Measurements from ENCODE around the gene NMT1.

NMT1 gene

DNA sequence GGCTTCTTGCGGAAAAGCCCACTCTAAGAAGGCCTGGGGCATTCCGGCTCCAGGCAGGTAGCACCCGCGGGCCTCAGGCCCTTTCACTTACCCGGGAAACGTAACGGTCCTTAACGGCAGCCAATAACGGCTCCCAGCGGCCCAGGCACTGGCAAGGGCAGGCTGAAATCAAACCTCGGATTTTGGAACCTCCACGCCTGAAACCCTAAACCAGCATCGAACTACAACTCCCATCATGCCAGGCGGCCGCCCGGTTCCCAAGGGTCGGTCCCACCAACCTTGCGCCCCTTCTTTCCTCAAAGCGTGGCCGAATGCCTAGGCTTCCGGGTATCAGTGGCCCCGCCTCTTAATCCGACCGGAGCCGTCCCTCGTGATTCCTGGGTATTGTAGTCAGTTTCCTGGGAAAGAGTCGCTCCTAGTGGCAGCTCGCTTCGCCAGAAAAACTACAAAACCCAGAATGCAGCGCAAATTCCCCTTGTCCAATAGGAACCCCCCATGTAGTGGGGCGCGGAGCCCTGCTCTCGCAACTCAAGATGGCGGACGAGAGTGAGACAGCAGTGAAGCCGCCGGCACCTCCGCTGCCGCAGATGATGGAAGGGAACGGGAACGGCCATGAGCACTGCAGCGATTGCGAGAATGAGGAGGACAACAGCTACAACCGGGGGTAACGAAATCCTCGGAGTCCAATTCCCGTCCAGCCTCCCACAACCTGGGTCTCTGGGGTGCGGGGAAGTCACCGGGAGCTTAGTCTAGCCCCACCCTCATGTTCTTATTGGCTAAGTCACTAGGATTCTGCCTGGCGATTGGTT is at the start of gene NMT1:
Gene NMT1, plus strand, starts transcription at position 521 of the 809 bp plus-strand sequence. Its CDS starts 13 bp downstream, at position 534.
- DNase-seq: peak; percentile 97

DNA sequence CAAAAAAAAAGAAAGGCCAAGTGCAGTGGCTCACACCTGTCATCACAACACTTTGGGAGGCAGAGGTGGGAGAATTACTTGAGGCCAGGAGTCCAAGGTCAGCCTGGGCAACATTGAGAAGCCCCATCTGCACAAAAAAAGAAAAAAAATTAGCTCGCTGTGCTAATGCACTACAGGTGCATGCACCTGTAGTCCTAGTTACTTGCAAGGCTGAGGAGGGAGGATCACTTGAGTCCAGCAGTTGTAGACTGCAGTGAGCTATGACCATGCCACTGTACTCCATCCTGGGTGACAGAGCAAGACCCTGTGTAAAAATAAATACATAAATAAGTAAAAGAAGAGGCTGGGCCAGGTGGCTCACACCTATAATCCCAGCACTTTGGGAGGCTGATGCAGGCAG is 49.4 kb upstream of the NMT1 start:
- no peak for DNase-seq

DNA sequence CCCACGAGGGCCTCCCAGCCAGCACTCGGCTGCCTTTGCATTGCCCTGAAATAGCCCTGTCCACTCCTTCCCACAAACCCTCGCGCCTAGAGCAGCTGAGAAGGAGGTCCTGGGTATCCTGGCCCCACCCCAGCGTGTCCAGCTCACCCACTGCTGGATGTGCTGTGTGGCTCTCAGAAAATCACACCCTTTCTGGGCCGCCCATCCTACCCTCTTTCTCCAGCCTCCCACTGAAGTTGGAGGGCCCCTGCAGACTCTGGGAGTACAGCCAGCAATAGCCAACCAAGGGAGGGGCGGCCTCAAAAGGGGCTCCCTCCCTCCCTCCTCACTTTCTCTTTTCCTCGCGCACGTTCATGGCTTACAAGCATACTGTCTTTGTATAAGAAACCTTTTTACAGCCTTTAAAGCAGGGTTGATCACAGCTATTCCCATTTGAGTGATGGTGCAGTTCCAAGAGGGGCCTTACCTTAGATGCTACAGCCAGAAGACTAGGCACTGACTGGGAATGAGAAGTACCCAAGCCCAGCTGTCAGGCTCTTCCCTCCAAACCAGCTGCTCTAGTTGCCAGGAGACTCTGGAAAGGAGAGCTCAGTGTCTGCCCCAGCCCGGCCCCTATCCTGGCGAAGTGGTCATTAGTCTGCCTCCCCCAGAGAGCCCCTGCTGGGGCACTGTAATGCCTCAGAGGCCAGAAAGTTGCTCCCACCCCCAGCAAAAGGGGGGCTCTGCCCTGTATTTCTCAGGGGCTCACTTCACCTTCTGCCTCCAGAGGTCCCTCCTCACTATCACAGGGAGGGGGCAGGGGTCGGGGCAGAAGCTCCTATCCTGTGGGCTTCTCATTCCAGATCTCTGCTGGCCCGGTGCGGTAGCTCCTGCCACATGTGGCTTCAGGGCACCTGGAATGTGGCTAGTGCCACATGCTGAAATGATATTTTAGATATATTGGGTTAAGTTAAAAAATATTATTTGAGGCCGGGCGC is 47.8 kb upstream of the NMT1 start:
- DNase-seq: no peak

DNA sequence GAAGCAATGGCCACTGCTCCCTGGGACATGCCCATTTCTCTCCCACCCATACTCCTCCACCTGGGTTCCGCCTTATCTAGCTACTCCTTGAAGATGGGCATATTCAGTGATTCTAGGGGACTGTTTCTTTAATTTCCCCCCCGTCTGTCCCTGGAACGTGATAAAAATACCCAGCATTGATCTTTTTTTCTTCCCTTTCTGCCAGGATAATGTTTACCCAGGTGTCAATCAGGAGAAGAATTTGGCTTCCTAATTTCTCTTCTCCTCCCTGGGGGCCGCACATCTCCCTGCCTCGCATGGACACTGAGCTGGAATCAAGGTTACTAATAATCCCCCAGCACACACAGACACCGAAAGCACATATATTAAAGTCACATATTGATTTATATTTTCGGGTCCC is 44.9 kb upstream of the NMT1 start:
- no peak for DNase-seq

DNA sequence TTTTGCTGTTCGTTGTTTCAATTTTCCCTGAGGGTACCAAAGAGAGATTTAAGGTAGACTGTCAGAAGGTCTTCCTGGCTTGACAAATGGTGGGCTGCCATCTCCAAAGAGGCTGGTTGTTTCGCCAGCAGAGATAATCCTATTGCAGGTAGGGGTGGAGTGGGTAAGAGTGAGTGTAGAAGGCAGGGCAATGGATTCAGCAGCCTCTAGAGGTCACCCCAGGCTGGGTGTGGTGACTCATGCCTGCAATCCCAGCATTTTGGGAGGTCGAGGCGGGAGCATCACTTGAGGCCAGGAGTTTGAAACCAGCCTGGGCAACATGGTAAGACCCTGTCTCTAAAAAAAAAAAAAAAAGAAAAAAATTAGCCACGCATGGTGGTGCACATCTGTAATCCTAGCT is 44.3 kb upstream of the NMT1 start:
- no peak for DNase-seq

DNA sequence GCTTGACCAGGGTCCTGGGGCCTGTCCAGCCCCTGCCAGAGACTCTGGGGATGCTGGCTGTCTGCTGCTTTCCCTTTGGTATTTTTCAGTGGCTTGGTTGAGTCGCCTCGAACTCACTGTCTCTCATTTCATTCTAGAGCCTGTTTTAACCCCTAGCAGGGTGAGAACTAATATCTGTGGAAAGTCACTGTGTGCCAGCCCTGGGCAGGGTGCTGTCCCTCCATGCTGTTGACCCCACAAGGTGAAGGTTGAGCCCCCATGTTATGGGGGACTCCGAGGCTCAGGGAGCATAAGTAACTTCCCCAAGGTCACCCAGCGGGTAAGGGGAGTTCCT is 42.6 kb upstream of the NMT1 start:
- no peak for DNase-seq

DNA sequence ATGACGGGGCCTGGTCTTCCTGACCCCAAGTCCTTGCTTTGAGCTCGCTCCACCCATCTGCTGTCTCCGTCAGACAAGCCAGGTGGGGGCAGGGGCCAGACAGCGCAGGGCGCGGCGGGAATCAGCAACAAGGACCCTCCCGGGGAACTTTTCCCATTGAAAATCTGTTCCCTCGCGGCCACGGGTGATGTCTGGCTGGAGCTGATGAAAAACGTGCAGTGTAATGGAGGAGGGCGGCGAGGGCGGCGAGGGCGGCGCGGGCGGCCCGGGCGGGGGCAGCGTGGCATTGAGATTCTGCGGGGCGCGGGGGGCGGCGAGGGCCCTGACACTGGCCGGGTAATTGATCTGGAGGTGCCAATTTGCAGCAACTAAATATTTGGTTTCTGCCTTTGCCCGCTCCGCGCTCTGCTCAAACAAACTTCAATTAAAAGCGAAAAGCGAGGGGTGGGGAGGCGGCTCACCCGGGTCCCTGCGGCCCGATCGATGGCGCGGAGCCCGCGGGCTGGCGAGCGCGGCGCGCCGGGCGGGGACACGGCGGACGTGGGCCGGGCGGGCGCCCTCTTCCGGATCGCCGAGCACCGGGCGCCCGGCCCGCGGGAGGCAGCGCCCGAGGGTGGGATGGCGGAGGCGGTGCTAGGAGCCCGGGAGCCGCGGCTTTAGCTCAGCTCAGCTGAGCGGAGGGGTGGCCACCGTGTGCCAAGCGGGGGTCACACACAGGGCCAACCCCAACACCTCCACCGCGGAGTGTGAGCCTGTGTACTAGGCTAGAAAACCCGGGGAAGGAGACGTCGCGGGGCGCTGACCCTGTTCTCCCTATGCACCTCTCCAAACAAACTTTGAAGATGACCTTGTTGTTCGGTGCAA is 42.0 kb upstream of the NMT1 start:
- DNase-seq: peak; percentile 13

DNA sequence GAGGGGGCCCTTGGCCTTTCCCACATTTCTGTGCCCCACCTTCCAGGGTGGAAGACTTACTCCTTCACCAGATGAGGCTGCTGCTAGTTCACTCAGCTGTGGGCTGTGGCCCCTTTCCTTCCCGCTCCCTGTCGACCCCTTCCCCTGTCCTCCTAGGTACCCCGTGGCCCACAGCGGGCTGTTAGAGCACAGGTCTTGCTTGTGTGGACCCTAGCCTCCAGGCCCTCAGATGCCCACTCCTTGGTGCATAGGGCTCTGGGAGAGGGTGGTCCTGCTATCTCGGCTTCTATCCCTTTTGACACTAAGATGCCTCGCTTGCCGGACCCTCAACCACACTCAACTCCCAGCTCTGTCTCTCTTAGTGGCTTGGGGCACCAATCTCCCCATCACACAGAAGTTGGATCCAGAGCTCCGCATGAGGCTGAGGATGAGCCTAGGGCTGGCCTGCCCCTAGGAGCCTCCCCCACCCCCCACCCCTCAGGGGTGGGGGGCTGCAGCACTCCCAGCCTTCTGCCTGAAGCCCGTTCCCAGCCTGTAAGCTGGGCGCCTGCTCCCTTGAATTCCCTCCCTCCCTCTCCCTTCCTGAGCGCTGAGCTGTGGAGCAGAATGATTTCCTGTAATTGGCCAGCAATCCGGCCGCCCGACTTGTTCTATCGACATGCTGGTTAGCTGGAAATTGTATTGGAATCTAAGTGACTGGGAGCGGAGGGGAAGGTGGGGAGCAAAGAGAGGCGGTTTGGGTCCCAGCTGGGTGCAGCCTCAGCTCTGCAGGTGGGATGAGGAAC is 40.6 kb upstream of the NMT1 start:
- DNase-seq: no peak

DNA sequence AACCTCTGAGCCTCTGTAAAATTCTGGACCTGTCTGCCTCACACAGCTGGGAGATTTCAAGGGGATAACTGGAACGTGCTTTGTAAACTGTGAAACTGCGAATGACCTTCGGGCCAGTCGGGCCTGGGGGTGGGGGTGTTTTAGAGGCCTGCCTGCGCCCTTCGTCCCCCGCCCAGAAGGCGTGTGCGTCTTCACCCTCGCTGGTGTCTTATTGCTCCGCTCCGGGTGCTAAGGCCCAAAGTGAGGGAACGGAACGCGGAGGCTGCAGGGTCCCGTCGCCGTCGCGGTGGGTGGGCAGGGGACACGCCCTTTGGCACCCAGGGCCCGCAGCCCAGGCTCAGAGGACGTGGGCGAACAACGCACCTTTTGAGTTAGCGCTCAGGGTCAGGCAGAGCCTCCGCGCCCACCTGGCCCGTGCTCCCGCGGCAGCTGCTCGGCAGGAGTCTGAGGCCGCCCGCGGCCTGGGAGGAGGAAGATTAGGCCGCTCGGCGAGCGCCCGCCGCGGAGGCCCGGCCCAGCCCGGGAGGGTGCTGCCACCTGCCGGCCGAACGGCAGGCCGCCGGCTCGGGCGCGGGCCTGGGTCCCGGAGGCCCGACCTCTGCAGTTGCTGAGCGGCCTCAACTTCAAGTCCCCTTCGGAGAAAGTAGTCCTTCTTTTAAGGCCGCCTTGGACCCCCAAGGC is 39.4 kb upstream of the NMT1 start:
- peak; percentile 53 for DNase-seq

DNA sequence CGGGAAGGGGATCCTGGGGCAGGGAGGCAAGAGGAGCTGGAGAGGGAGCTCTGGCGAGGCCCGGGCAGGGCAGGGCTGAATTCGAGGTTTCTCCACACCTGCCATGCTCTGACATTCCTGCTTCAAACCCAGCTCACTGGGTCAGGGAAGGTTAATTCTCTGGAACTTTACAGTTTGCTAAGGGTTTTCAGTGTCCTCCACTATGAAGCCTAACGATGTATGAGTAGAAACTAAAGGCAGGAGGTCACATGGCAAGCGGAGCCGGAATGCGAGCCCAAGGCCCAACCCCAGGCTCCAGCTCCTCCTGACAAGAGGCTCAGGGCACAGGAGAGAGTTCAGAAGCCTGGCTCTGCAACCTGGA is 38.8 kb upstream of the NMT1 start:
- DNase-seq: no peak

DNA sequence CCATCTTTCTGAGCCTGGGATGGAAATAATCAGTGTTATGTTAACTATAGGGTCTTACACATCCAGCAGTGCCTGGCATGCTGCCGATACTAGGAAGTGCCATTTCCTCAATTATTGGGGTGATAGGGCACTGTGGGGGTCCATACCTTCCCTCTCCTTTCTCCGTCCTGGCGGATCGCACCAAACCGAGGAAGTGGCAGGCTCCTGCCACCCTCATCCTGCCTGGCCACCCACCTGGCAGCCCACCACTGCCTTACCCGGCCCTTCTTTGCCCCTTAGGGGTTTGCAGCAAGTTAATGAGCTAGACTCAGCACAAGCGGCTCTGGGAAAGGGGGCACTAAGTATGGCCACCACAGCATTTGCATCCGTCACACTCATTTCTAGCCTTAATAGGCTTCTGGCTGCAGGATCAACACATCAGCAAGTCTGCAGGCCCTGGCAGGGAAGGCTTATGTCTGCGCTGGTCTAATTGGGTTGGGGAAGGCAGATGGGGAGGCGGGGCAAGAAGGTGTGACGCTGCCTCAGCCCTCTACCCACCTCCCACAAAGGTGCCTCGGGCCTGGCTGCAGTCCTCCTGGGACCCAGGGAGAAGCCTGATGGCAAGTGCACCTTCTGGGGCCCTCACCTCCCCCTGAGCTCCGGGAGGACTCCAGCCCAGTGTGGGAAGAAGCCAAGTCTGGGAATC is 38.3 kb upstream of the NMT1 start:
- no peak for DNase-seq

DNA sequence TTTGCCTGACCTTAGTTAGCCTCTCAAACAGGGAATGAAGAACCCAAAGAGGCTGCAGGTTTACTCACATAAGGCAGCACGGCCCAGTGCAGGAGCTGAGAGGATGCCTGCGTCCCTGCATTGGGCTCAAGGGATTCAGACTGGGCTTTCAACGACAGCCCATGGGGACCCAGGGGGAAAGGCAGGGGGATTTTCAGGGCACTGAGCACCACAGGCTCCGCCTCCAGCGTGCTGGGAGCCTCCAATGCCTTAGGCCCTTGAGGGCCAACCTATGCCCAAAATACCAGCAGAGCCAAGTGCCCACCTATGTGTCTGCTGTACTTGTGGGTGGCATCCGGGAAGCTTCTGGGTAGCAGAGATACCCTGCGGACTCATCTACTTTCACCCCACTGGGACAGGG is 32.0 kb upstream of the NMT1 start:
- DNase-seq: no peak

DNA sequence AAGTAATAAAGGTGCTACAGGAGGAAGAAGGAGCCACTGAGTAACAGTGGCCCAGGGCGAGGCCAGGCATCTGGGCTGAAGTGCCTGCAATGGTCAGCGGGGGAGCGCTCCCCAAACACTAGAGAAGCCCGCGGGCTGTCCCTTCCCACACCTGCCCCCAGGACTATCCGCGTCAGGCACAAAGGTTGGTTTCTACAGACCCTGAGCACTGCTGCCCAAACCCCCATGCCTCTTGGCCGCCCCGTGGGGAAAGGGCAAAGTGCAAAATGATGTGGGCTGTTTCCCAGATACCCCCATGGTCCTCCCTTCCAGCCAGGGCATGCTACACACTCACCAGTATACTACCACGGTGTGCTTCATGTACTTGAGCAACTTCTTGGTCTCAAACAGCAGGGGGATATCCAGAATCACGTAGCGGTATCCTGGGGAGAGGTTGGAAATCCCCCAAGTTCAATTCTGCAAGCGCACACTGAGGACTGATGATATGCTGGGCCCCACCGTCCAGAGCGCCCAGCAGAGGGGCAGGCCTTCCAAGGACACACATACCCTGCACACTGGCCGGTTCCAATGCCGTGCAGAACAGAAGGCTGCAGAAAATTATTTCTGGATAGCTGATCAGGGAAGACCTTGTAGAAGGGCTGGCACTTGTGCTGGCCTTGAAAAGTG is 31.2 kb upstream of the NMT1 start:
- no peak for DNase-seq

DNA sequence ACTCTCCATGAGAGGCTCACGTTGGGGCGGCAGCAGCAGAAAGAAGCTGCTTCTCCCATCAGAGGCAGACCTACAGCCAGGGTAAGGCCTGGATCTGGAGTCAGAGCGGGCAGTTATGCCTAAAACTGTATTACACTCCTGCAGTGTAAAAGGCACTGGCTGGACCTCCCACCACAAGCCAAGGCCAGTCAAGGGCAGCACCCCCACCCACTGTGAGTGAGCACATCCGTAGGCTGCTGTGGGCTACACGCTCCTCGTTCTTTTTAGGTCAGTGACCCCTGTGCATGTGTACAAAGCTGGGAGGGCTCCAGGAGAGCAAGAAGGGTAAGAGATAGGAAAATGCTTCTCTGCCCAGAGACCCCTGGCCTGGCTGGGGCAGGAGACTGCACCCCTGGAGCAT is 30.4 kb upstream of the NMT1 start:
- DNase-seq: no peak

DNA sequence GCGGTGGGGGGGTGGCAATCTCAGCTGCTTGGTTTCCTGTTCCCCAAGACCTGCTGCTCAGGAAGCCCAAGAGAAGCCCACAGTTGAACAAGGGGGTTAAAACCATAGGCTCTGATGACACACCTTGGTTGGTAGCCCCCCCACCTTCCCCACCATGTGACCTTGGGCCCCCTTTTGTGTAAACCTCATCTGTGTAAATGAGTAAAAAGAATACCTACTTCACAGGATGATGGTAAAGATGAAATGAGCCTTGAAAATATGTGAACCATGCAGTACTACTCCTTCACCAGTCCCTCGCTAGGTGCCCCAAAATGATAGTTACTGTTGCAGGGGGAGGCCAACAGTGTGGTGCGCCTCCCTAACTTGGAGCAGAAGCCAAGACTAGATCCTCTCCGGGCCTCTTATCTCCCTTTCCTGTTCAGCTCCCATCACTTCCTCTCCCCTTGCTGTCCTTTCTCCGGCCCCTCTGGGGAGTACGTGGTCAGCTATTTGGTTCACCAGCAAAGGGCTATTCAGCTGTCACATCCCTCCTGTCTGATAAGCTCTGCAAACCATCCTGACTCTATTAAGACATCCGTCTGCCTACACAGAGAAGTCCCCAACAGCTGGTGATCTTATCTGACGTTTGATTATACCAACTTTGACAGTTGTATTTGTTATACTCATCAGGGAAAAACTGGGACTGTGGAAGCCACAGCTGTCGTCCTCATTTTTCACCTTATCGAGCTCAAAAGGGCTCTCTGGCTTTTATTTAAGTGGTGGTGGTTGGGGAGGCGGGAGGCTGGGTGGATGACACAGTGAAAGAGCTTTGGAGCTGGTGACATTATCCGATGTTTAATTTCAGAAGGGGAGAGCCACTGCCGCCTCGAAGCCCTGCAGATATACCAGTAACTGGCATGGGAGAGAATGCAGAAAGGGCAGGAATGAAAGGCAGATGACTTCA is 29.6 kb upstream of the NMT1 start:
- no peak for DNase-seq

DNA sequence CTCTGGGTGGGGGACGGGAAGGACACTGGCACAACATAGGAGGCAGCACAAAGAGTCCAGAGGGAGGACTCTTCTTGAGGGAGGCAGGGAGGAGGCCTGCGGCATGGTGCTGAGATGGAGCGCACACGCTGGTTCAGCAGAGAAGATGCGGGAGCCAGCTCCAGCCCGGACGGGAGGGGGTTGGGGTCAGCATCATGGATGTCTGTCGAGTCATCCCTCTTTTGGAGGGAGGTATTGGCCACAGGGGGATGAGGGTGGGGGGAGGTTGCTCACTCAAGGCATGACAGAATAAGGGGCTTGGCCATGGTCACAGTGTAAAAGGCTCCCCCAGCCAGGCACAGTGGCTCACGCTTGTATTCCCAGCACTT is 29.0 kb upstream of the NMT1 start:
- DNase-seq: no peak

DNA sequence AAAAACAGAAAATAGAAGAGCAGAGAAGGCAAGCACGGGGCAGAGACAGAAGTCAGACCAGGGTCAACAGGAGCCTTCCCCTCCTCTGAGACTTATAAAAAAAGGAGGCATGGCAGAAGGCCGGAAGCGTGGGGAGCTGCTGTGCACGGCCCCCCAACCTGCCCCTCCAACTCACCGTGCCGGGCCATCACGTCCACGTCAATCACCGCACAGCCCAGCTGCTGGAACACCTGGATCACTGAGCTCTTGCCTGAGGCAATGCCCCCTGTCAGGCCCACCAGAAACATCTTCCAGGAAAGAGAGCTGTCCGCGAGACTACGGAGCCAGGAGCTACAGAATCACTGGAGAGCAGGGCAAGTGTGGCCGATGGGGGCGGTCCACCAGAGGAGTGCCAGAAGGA is 26.5 kb upstream of the NMT1 start:
- no peak for DNase-seq

DNA sequence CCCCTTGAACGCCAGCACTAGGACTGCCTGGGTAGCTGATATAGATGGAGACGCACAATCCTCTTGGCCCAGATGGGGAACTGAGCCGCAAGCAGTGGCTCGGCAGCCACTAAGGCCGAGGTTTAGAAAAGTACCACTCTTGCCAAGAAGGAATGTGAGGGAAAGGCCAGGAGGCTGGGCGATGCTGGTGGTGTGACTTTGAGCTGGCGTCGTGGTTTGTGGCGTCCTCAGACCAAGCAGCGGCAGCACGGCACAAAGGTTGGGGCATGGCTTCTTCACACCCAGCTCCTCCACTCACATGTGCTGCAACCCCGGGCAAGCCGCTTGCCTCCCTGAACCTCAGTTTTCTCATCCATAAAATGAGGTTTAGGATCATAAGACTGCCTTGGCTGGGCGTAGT is 25.3 kb upstream of the NMT1 start:
- no peak for DNase-seq

DNA sequence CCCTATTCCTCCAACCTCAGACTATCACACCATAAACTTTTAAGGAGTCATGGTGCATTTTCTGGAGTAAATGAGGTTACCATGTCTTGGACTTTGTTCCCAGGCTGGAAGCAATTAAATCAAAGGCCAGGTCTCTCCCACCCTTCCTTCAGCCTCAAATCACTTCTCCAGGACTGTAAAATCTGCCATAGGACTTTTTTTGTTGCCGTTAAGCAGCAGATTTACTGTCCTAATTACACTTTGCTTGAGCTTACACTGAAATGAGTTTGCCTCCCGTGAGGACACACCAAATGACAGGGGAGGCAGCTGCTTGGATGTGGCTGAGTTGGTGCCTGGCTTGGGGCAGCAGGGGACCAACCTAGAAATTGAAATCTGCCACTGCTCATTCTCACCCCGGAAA is 24.4 kb upstream of the NMT1 start:
- DNase-seq: no peak

Data from CD4-positive, alpha-beta T cell treated with Interferon gamma for 1 hour (primary cell).